Activated naive CD4-positive, alpha-beta T cell treated with anti-CD3 and anti-CD28 coated beads, Interleukin-2, amount 50 U/mL, for 24 hours (primary cell): ENCODE measurements around the gene NAA30.
"Not testable (repeated sequence)": the region's sequence is repeated elsewhere in the genome, so short reads cannot be mapped to it uniquely, and the experiment has no call there.

Experiments used
- H3K27ac Mint-ChIP-seq: one replicate; pipeline ENCODE4 v1.8.0; 2021; ENCODE audit warnings: mild to moderate bottlenecking, mixed read lengths
- H3K27me3 Mint-ChIP-seq: one replicate; pipeline ENCODE4 v1.8.0; 2021; ENCODE audit warnings: mixed read lengths
- H3K36me3 Mint-ChIP-seq: one replicate; pipeline ENCODE4 v1.8.0; 2021; ENCODE audit warnings: mixed read lengths
- H3K4me1 Mint-ChIP-seq: one replicate; pipeline ENCODE4 v1.8.0; 2021; ENCODE audit warnings: mixed read lengths
- H3K4me3 Mint-ChIP-seq: one replicate; pipeline ENCODE4 v1.8.0; 2021; ENCODE audit warnings: mild to moderate bottlenecking, mixed read lengths
- H3K9me3 Mint-ChIP-seq: one replicate; pipeline ENCODE4 v1.8.0; 2021; ENCODE audit warnings: mixed read lengths

Gene NAA30

GRCh38 chr14:57390037-57390805 lies at the start of gene NAA30:
NAA30 (plus strand) TSS chr14:57390586; CDS start chr14:57390958, 372 bp downstream.
- no peaks in the 10 kb centered on the region for H3K27me3 Mint-ChIP-seq
- H3K9me3 Mint-ChIP-seq: no peaks in the 10 kb centered on the region
- peaks cover 48% of the 10 kb centered on the region for H3K4me1 Mint-ChIP-seq
- peak within 1 kb of the TSS; percentile 96 for H3K27ac Mint-ChIP-seq
- H3K36me3 Mint-ChIP-seq: no peaks in the 10 kb centered on the region
- H3K4me3 Mint-ChIP-seq: peak within 1 kb of the TSS; percentile 97

GRCh38 chr14:57343545-57344297 lies 46.7 kb upstream of the NAA30 start:
- H3K4me1 Mint-ChIP-seq, H3K36me3 Mint-ChIP-seq, H3K27ac Mint-ChIP-seq, H3K9me3 Mint-ChIP-seq, H3K4me3 Mint-ChIP-seq: not testable (repeated sequence)
- peaks cover 17% of the 10 kb centered on the region for H3K27me3 Mint-ChIP-seq

- no peak overlapping the region for H3K4me3 Mint-ChIP-seq
- no peaks in the 10 kb centered on the region for H3K36me3 Mint-ChIP-seq
- peaks cover 19% of the 10 kb centered on the region for H3K27me3 Mint-ChIP-seq
- H3K4me1 Mint-ChIP-seq: no peaks in the 10 kb centered on the region
- no peak overlapping the region for H3K27ac Mint-ChIP-seq
- H3K9me3 Mint-ChIP-seq: no peaks in the 10 kb centered on the region
Measured at GRCh38 chr14:57345106-57345505, 45.3 kb upstream of the NAA30 start.

GRCh38 chr14:57346741-57347140 lies 43.6 kb upstream of the NAA30 start:
- peaks cover 19% of the 10 kb centered on the region for H3K27me3 Mint-ChIP-seq
- H3K9me3 Mint-ChIP-seq: no peaks in the 10 kb centered on the region
- no peaks in the 10 kb centered on the region for H3K36me3 Mint-ChIP-seq
- no peak overlapping the region for H3K4me3 Mint-ChIP-seq
- H3K4me1 Mint-ChIP-seq: no peaks in the 10 kb centered on the region
- no peak overlapping the region for H3K27ac Mint-ChIP-seq

- H3K27ac Mint-ChIP-seq: no peak overlapping the region
- H3K9me3 Mint-ChIP-seq: no peaks in the 10 kb centered on the region
- H3K4me3 Mint-ChIP-seq: no peak overlapping the region
- H3K4me1 Mint-ChIP-seq: no peaks in the 10 kb centered on the region
- no peaks in the 10 kb centered on the region for H3K36me3 Mint-ChIP-seq
- H3K27me3 Mint-ChIP-seq: peaks cover 17% of the 10 kb centered on the region
Measured at GRCh38 chr14:57352396-57353170, 37.8 kb upstream of the NAA30 start.

- Mint-ChIP-seq H3K36me3 (no peaks in the 10 kb centered on the region), H3K4me1 (no peaks in the 10 kb centered on the region), H3K4me3 (no peak overlapping the region), H3K9me3 (no peaks in the 10 kb centered on the region), H3K27me3 (peaks cover 17% of the 10 kb centered on the region), H3K27ac (no peak overlapping the region)
Measured at GRCh38 chr14:57355081-57355800, 35.1 kb upstream of the NAA30 start.

- H3K36me3 Mint-ChIP-seq: no peaks in the 10 kb centered on the region
- no peak overlapping the region for H3K4me3 Mint-ChIP-seq
Measured at GRCh38 chr14:57362361-57362760, 28.0 kb upstream of the NAA30 start.

GRCh38 chr14:57364659-57365450 lies 25.5 kb upstream of the NAA30 start:
- H3K27me3 Mint-ChIP-seq: peaks cover 14% of the 10 kb centered on the region
- H3K27ac Mint-ChIP-seq: no peak overlapping the region
- H3K36me3 Mint-ChIP-seq: no peaks in the 10 kb centered on the region
- no peak overlapping the region for H3K4me3 Mint-ChIP-seq
- H3K4me1 Mint-ChIP-seq: no peaks in the 10 kb centered on the region
- no peaks in the 10 kb centered on the region for H3K9me3 Mint-ChIP-seq

More at GRCh38 chr14:57362361-57362760, 28.0 kb upstream of the NAA30 start:
- Mint-ChIP-seq H3K4me1 (no peaks in the 10 kb centered on the region), H3K27ac (no peak overlapping the region), H3K27me3 (peaks cover 16% of the 10 kb centered on the region), H3K9me3 (no peaks in the 10 kb centered on the region)

- not testable (repeated sequence) for H3K4me1 Mint-ChIP-seq, H3K36me3 Mint-ChIP-seq, H3K27me3 Mint-ChIP-seq, H3K4me3 Mint-ChIP-seq, H3K9me3 Mint-ChIP-seq, H3K27ac Mint-ChIP-seq
Measured at GRCh38 chr14:57370187-57370586, 20.2 kb upstream of the NAA30 start.

GRCh38 chr14:57371013-57371412 lies 19.4 kb upstream of the NAA30 start:
- Mint-ChIP-seq H3K4me3 (no peak overlapping the region), H3K27me3 (peaks cover 7% of the 10 kb centered on the region), H3K9me3 (no peaks in the 10 kb centered on the region), H3K4me1 (no peaks in the 10 kb centered on the region), H3K36me3 (no peaks in the 10 kb centered on the region), H3K27ac (no peak overlapping the region)

- Mint-ChIP-seq H3K4me1 (no peaks in the 10 kb centered on the region), H3K27me3 (peaks cover 1% of the 10 kb centered on the region), H3K27ac (no peak overlapping the region), H3K36me3 (no peaks in the 10 kb centered on the region), H3K9me3 (no peaks in the 10 kb centered on the region), H3K4me3 (no peak overlapping the region)
Measured at GRCh38 chr14:57375156-57375555, 15.2 kb upstream of the NAA30 start.

- Mint-ChIP-seq H3K27me3 (no peaks in the 10 kb centered on the region), H3K9me3 (no peaks in the 10 kb centered on the region), H3K4me1 (no peaks in the 10 kb centered on the region), H3K4me3 (no peak overlapping the region), H3K27ac (no peak overlapping the region), H3K36me3 (no peaks in the 10 kb centered on the region)
Measured at GRCh38 chr14:57378661-57379060, 11.7 kb upstream of the NAA30 start.

- Mint-ChIP-seq H3K4me3 (no peak overlapping the region), H3K27me3 (no peaks in the 10 kb centered on the region), H3K4me1 (no peaks in the 10 kb centered on the region), H3K36me3 (no peaks in the 10 kb centered on the region), H3K27ac (no peak overlapping the region), H3K9me3 (no peaks in the 10 kb centered on the region)
Measured at GRCh38 chr14:57380935-57381334, 9.5 kb upstream of the NAA30 start.

GRCh38 chr14:57382283-57382682 lies 8.1 kb upstream of the NAA30 start:
- H3K27ac Mint-ChIP-seq: no peak overlapping the region
- no peaks in the 10 kb centered on the region for H3K36me3 Mint-ChIP-seq
- H3K4me1 Mint-ChIP-seq: no peaks in the 10 kb centered on the region
- no peaks in the 10 kb centered on the region for H3K9me3 Mint-ChIP-seq
- H3K4me3 Mint-ChIP-seq: no peak overlapping the region
- H3K27me3 Mint-ChIP-seq: no peaks in the 10 kb centered on the region
